Pancreas (tissue), 10 donors: ENCODE results near the gene ITPR1. TPM values are rescaled to one million over a fixed set of nuclear protein-coding genes. Genes with fewer than 3 reads are reported as not detected.
A peak's percentile ranks its signal among the peaks of the same experiment; 100 is the strongest.

Source experiments
- ATAC-seq, 4 donors: fragments of 200-7000 bp; cut with Tn5 transposase; one replicate each; pipeline versions ENCODE4 v1.8.0 to v1.9.1; 2020; ENCODE audit warnings: mild to moderate bottlenecking in 4 of 4, moderate library complexity in 4 of 4
- DNase-seq, 6 donors: peaks; one replicate each; pipeline ENCODE4 v3.0.0-alpha.2; 2020
- FAIRE-seq: peaks from 2 replicates; lab custom pipeline; 2012; peaks lifted over from hg19 to GRCh38; lab: Jason Lieb, UNC
- H3K27ac ChIP-seq, 4 donors: fragments of 200-600 bp; sonication (generic); 1 replicate in 3 of 4; 2 replicates in 1 of 4; pipeline versions ENCODE4 v1.5.0 to v1.8.0; 2020
- H3K27me3 ChIP-seq, 4 donors: fragments of 200-600 bp; one replicate each; pipeline ENCODE4 v1.8.0; 2021
- H3K36me3 ChIP-seq, 3 donors: fragments of 200-600 bp; sonication (generic) in 1 of 3; one replicate each; pipeline versions ENCODE4 v1.5.0 to v1.8.0; 2020 to 2021
- H3K4me1 ChIP-seq, 3 donors: fragments of 200-600 bp; one replicate each; pipeline ENCODE4 v1.8.0; 2021
- H3K4me3 ChIP-seq, 4 donors: fragments of 200-600 bp; sonication (generic) in 2 of 4; one replicate each; pipeline versions ENCODE4 v1.5.0 to v1.8.0; 2020 to 2021
- H3K9me3 ChIP-seq, 4 donors: fragments of 200-600 bp; one replicate each; pipeline ENCODE4 v1.8.0; 2021
- WGBS, 2 donors: extraction: QIAGEN DNeasy Blood & Tissue Kit; methylation state at CpG; one replicate each; pipeline ENCODE4 v1.1.7; 2013; 5-methylcytosine and 5-hydroxymethylcytosine counted together
- intact Hi-C, 3 donors: fragments of 100-400 bp; cut with DNase I; formaldehyde crosslinking; loops; one replicate each; pipeline versions ENCODE4 v1.11.1 to v1.14.2; 2022
- polyA plus RNA-seq, 2 donors: library from polyadenylated mRNA; stranded (reverse); fragments of 200-250 nt; gene quantifications; one replicate each; pipeline ENCODE4 v1.2.3, GENCODE V29; 2013
- total RNA-seq, 6 donors: library from RNA; stranded (reverse); fragmentation: NEBNext Ultra II Directional in 4 of 6; extraction: Animal tissue kit (Norgen Biotek cat#: 25700) in 4 of 6; gene quantifications; one replicate each; pipeline versions ENCODE4 v1.2.1 to v1.2.4, GENCODE V29; 2021 to 2023
- TF ChIP-seq, protein P1 (sequence below), 4 donors: fragments of 200-600 bp; sonication (generic) in 3 of 4; IDR thresholded peaks; one replicate each; pipeline versions ENCODE4 v1.5.0 to v1.8.0; 2021; ENCODE audit warnings: antibody characterized with exemption in 4 of 4
- donor health status: healthy with polysubstance abuse.
- donor health status: DM: no; HTN: no; CAD: no; lungs with moderate emphysema.
- donor health status: DM: no; HTN: no; CAD: no.
- donor health status: control.
- donor health status: control.
- donor health status: Bipolar disorder and iron deficiency.
- donor health status: DM: yes; HTN: yes; CAD: no.
- donor health status: DM: no; HTN: no; CAD: no.
- donor health status: DM: no; HTN: no; CAD: no.
- donor health status: DM: yes; HTN: yes; CAD: no.

The ITPR1 gene
- total and polyA plus RNA-seq, 8 donors = 4.5 to 19.1 (median 10.1) TPM

DNA sequence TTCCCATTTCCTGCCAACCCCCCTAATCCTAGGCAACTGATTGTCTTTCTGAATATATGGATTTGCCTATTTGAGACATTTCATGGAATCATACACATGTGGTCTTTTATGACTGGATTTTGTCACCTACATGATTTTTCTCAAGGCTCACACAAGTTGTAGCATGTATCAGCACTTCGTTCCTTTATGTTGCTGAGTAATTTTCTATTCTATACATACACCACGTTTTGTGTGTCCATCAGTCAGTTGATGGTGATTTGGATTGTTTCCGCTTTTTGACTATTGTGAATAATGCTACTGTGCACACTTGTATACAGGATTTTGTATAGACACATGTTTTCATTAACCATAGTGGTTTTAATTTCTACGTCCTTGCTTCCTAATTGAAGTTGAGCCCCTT, 203.1 kb downstream of the ITPR1 start:
- TF ChIP-seq, protein P1, sequence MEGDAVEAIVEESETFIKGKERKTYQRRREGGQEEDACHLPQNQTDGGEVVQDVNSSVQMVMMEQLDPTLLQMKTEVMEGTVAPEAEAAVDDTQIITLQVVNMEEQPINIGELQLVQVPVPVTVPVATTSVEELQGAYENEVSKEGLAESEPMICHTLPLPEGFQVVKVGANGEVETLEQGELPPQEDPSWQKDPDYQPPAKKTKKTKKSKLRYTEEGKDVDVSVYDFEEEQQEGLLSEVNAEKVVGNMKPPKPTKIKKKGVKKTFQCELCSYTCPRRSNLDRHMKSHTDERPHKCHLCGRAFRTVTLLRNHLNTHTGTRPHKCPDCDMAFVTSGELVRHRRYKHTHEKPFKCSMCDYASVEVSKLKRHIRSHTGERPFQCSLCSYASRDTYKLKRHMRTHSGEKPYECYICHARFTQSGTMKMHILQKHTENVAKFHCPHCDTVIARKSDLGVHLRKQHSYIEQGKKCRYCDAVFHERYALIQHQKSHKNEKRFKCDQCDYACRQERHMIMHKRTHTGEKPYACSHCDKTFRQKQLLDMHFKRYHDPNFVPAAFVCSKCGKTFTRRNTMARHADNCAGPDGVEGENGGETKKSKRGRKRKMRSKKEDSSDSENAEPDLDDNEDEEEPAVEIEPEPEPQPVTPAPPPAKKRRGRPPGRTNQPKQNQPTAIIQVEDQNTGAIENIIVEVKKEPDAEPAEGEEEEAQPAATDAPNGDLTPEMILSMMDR (IDR thresholded peaks at IDR 0.05) = no peak
- H3K27ac ChIP-seq = no peak overlapping the region
- H3K27me3 ChIP-seq = no peaks in the 10 kb centered on the region
- intact Hi-C loops = no loop called here
- ATAC-seq (no peak), FAIRE-seq (no peak), DNase-seq (no peak)
- peaks cover 0 to 7% (median 0%) of the 10 kb centered on the region in 3 donors for H3K4me1 ChIP-seq
- WGBS, 2 donors = 64 to 88% methylated on average over 4 of the region's 4 CpGs
- no peaks in the 10 kb centered on the region for H3K36me3 ChIP-seq
- H3K9me3 ChIP-seq = no peaks in the 10 kb centered on the region
- no peak overlapping the region for H3K4me3 ChIP-seq

DNA sequence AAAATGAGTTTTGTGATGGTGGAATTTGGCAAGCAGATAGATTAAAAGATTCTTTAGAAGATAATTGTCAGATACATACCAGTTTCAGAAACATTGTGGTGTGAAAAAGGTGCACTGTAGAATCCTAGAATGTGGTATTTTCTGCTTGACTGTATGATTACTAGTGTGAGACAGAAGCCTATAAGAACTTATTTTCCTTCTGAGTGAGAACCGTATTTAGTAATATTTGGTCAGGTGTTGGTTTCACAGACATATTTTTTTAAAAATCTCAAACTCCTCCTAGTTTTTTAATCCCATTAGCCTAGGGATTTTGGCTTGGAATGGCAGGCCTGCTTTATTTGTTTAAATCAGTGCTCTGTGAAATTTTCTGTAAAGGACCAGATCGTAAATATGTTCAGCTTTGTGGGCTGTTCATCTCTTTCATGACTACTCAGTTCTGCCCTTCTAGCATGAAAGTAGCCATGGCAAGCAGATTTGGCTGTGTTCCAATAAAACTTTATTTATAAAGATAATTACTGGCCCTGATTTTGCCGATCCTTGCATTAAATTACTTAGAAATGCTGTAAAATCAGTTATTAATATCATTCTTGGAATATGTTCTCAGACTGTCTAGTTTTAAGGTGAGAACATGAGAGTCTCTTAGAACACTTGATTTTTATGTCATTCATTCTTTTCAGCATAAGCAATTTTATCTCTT, 205.1 kb downstream of the ITPR1 start:
- 50% methylated on average over 3 of the region's 3 CpGs for WGBS, 2 donors
- intact Hi-C loops = no loop called here
- H3K27ac ChIP-seq = no peak overlapping the region
- H3K4me3 ChIP-seq = no peak overlapping the region
- H3K4me1 ChIP-seq = peaks cover 0 to 15% (median 0%) of the 10 kb centered on the region in 3 donors
- no peaks in the 10 kb centered on the region for H3K9me3 ChIP-seq
- no peaks in the 10 kb centered on the region for H3K36me3 ChIP-seq
- no peak for FAIRE-seq
- no peaks in the 10 kb centered on the region for H3K27me3 ChIP-seq
- TF ChIP-seq, protein P1 (IDR thresholded peaks at IDR 0.05) = no peak
- DNase-seq = no peak
- peak in 3 of 4 donors; percentile 53 to 70 (median 57) for ATAC-seq

DNA sequence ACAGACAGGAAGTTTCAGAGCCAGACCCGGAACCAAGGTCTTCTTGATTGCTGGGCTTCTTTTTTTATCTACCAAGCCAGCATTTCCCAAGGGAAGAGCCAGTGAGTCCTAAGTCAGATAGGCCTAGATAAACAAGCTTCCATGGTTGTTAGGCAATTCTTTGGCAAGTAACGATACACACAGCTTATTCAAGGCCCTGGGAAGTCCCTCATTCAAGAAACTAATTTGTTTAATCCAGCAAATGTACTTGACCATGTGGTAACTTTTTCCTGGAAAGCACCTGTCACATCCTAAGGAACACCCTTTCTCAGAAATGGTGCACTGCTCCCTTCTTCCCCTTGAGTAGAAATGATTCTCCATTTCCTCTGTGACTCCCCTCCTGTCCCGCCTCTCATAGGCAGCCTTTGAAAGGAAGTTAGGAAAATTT, 209.9 kb downstream of the ITPR1 start:
- Histone ChIP-seq H3K27ac (peak overlapping the region in 2 of 4 donors; percentile 55), H3K9me3 (no peaks in the 10 kb centered on the region), H3K27me3 (no peaks in the 10 kb centered on the region), H3K4me1 (peaks cover 0 to 16% (median 0%) of the 10 kb centered on the region in 3 donors), H3K36me3 (no peaks in the 10 kb centered on the region), H3K4me3 (no peak overlapping the region)
- 46 to 50% methylated on average over 3 of the region's 3 CpGs for WGBS, 2 donors
- ATAC-seq (peak; percentile 63 to 95 (median 88)), FAIRE-seq (no peak), DNase-seq (no peak)
- TF ChIP-seq, protein P1 (IDR thresholded peaks at IDR 0.05) = no peak
- intact Hi-C loops = loop anchor here in 1 of 3 donors (10.0 kb wide), 1 partner anchor 352 kb away; no protein-coding TSS in a partner anchor

DNA sequence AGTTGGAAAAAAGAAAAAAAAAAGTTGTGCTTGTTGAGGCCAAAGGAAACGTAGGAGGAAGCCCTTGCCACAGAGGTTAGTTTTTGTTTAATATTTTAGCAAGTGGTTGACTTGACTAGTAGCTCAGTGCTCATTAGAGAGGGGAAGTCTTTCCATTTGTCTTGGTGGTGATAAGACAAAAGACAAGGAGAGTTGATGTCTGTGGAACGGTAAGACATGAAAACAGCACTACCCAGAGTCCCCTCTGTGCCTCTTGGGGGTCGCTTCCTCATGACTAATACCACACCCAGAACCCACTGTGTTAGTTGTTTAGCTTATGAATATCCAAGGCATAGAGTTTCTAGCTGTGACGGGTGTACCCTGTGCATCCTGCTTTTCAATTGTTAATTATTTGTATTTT, 211.4 kb downstream of the ITPR1 start:
- DNase-seq = no peak
- FAIRE-seq = no peak
- Histone ChIP-seq H3K27me3 (no peaks in the 10 kb centered on the region), H3K27ac (no peak overlapping the region), H3K36me3 (no peaks in the 10 kb centered on the region), H3K4me1 (peaks cover 0 to 12% (median 0%) of the 10 kb centered on the region in 3 donors), H3K9me3 (no peaks in the 10 kb centered on the region), H3K4me3 (no peak overlapping the region)
- TF ChIP-seq, protein P1 (IDR thresholded peaks at IDR 0.05) = no peak
- ATAC-seq = no peak
- intact Hi-C loops = loop anchor here in 1 of 3 donors (10.0 kb wide), 1 partner anchor 350 kb away; no protein-coding TSS in a partner anchor
- WGBS, 2 donors = 81 to 91% methylated on average over 4 of the region's 4 CpGs

DNA sequence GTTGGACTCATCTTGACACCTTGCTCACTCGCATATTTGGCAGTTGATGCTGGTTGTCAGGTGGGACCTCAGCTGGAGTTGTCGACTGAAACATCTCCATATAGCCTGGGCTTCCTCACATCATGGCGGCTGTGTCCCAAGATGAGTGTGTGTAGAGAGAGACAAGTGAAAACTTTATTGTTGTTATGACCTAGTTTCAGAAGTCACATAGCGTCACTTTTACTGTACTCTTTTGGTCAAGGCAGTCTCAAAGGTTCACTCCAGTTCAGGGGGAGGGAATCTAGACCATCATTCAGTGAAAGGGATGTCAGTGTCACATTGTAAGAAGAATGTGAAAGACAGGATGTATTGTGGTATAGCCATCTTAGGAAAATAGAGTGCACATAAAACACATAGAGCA, 214.2 kb downstream of the ITPR1 start:
- H3K27me3 ChIP-seq = no peaks in the 10 kb centered on the region
- peaks cover 0 to 17% (median 4%) of the 10 kb centered on the region in 3 donors for H3K4me1 ChIP-seq
- FAIRE-seq (no peak), DNase-seq (no peak), ATAC-seq (no peak)
- H3K36me3 ChIP-seq = no peaks in the 10 kb centered on the region
- TF ChIP-seq, protein P1 (IDR thresholded peaks at IDR 0.05) = no peak
- H3K9me3 ChIP-seq = no peaks in the 10 kb centered on the region
- H3K27ac ChIP-seq = no peak overlapping the region
- H3K4me3 ChIP-seq = no peak overlapping the region
- intact Hi-C loops = loop anchor here in 1 of 3 donors (10.0 kb wide), 1 partner anchor 347 kb away; no protein-coding TSS in a partner anchor
- 89 to 95% methylated on average over 4 of the region's 4 CpGs for WGBS, 2 donors
